B cell (primary cell): ENCODE data around the gene DNAJC7.

Experiments used
- CTCF ChIP-seq: fragments of 200-600 bp; IDR thresholded peaks from one replicate; pipeline ENCODE4 v1.8.0; 2022; ENCODE audit warnings: antibody characterized with exemption, mild to moderate bottlenecking
- EZH2 ChIP-seq: IDR thresholded peaks from 2 replicates; pipeline ENCODE4 v1.6.1; 2012; ENCODE audit warnings: borderline replicate concordance, low read depth, mild to moderate bottlenecking, moderate library complexity, low read length; ENCODE audit not compliant: insufficient read depth, poor library complexity, severe bottlenecking

- TF ChIP-seq CTCF (no peak), EZH2 (no peak)
These were observed 6.2 kb downstream of the DNAJC7 start for GRCh38 chr17:42010898-42011516.
